Caco-2 (cell line): ENCODE results near the gene PRDM5. TPM values are rescaled to one million over a fixed set of nuclear protein-coding genes. Genes with fewer than 3 reads are reported as not detected.

Source experiments
- BruUV-seq: library from RNA; stranded (reverse); fragments of 400-500 nt; replicated peaks from 2 replicates; lab custom pipeline; 2021; lab: Mats Ljungman, UMichigan
- CTCF ChIA-PET: fragments of 300-600 bp; sonication (Branson Sonifier 250); formaldehyde crosslinking; loops from one replicate; lab custom pipeline; 2022; ENCODE audit warnings: antibody characterized with exemption; lab: Charles Lee
- POLR2A ChIA-PET: fragments of 300-600 bp; sonication (Branson Sonifier 250); formaldehyde crosslinking; loops from one replicate; lab custom pipeline; 2022; ENCODE audit warnings: antibody characterized with exemption; lab: Charles Lee
- DNase-seq, 2 experiments: peaks; one replicate each; pipeline versions ENCODE4 v3.0.0 to v3.0.0-alpha.2; 2020 to 2022
- H3K27me3 ChIP-seq: replicated peaks from 2 replicates; pipeline ENCODE4 v1.6.0; 2011; ENCODE audit warnings: low read length; ENCODE audit not compliant: control insufficient read depth, insufficient read depth
- H3K36me3 ChIP-seq: 2 replicates; pipeline ENCODE4 v1.5.1; 2011; ENCODE audit warnings: low read length; ENCODE audit not compliant: control insufficient read depth, insufficient read depth
- H3K4me1 ChIP-seq: fragments of 250-450 bp; sonication (Bioruptor Pico); 2 replicates; pipeline ENCODE4 v1.5.1; 2020; ENCODE audit warnings: mild to moderate bottlenecking
- H3K4me3 ChIP-seq: 2 replicates; pipeline ENCODE4 v1.5.1; 2011; ENCODE audit warnings: low read depth, mild to moderate bottlenecking, control low read depth, low read length
- H3K9me3 ChIP-seq: fragments of 250-450 bp; sonication (Bioruptor Pico); 2 replicates; pipeline ENCODE4 v1.5.1; 2020; ENCODE audit warnings: mild to moderate bottlenecking, moderate library complexity
- H3K27ac Mint-ChIP-seq: one replicate; pipeline ENCODE4 v1.8.0; 2022; ENCODE audit warnings: mixed read lengths; ENCODE audit not compliant: unreplicated experiment
- H3K27me3 Mint-ChIP-seq: one replicate; pipeline ENCODE4 v1.8.0; 2022; ENCODE audit warnings: mixed read lengths; ENCODE audit not compliant: insufficient read depth, unreplicated experiment
- H3K36me3 Mint-ChIP-seq: one replicate; pipeline ENCODE4 v1.8.0; 2022; ENCODE audit warnings: mild to moderate bottlenecking, mixed read lengths; ENCODE audit not compliant: insufficient read depth, unreplicated experiment
- H3K4me1 Mint-ChIP-seq: one replicate; pipeline ENCODE4 v1.8.0; 2022; ENCODE audit warnings: low read depth, mixed read lengths; ENCODE audit not compliant: unreplicated experiment
- H3K4me3 Mint-ChIP-seq: one replicate; pipeline ENCODE4 v1.8.0; 2022; ENCODE audit warnings: mild to moderate bottlenecking, moderate library complexity, mixed read lengths; ENCODE audit not compliant: unreplicated experiment
- H3K9me3 Mint-ChIP-seq: one replicate; pipeline ENCODE4 v1.8.0; 2022; ENCODE audit warnings: mixed read lengths; ENCODE audit not compliant: unreplicated experiment
- CTCF ChIP-seq, 2 experiments: fragments of 200-600 bp in 1 of 2; IDR thresholded peaks; 1 replicate in 1 of 2; 2 replicates in 1 of 2; pipeline versions ENCODE4 v1.5.1 to v1.8.0; 2011 to 2022; ENCODE audit warnings: antibody characterized with exemption in 1 of 2, control low read depth in 1 of 2, inconsistent platforms in 1 of 2, low read depth in 1 of 2, low read length in 1 of 2, mild to moderate bottlenecking in 1 of 2, moderate library complexity in 1 of 2; ENCODE audit not compliant: insufficient read depth in 1 of 2, severe bottlenecking in 1 of 2, unreplicated experiment in 1 of 2
- intact Hi-C: fragments of 100-400 bp; cut with micrococcal nuclease; formaldehyde crosslinking; loops from one replicate; pipeline ENCODE4 v1.10.0; 2022; ENCODE audit not compliant: unreplicated experiment
- total RNA-seq: library from RNA; stranded (reverse); gene quantifications from 2 replicates; pipeline ENCODE4 v1.2.3, GENCODE V29; 2022

PRDM5 gene
- total RNA-seq, 1 experiment from 2014 or later = 14.3 TPM

GRCh38 chr4:120754590-120754989 lies 167.9 kb downstream of the PRDM5 start:
- Histone ChIP-seq H3K4me1 (peaks cover 13% of the 10 kb centered on the region), H3K27me3 (no peaks in the 10 kb centered on the region), H3K9me3 (0 out of 2 replicates have a peak, but pooled peaks cover 5% of the 10 kb centered on the region), H3K36me3 (no peaks in the 10 kb centered on the region), H3K4me3 (no peak overlapping the region)
- Mint-ChIP-seq H3K4me1 (no peaks in the 10 kb centered on the region), H3K9me3 (peaks cover 10% of the 10 kb centered on the region), H3K36me3 (peaks cover 5% of the 10 kb centered on the region), H3K4me3 (no peak overlapping the region), H3K27ac (no peak overlapping the region), H3K27me3 (no peaks in the 10 kb centered on the region)
- intact Hi-C loops = no loop called here
- BruUV-seq = no TSS peak
- ChIA-PET CTCF (no interaction called here), POLR2A (no interaction called here)
- no peak for TF ChIP-seq CTCF (IDR thresholded peaks at IDR 0.05; ENCODE audit: insufficient read depth in 1 of 2, low read depth in 1 of 2, low read length in 1 of 2, severe bottlenecking in 1 of 2, unreplicated experiment in 1 of 2)
- no peak for DNase-seq

- no TSS peak for BruUV-seq
- Histone ChIP-seq H3K4me1 (peaks cover 13% of the 10 kb centered on the region), H3K4me3 (no peak overlapping the region), H3K27me3 (no peaks in the 10 kb centered on the region), H3K36me3 (no peaks in the 10 kb centered on the region), H3K9me3 (0 out of 2 replicates have a peak, but pooled peaks cover 5% of the 10 kb centered on the region)
- Mint-ChIP-seq H3K4me3 (no peak overlapping the region), H3K9me3 (peaks cover 10% of the 10 kb centered on the region), H3K36me3 (peaks cover 5% of the 10 kb centered on the region), H3K4me1 (no peaks in the 10 kb centered on the region), H3K27me3 (no peaks in the 10 kb centered on the region), H3K27ac (no peak overlapping the region)
- no peak for DNase-seq
- ChIA-PET POLR2A (no interaction called here), CTCF (no interaction called here)
- intact Hi-C loops = no loop called here
- TF ChIP-seq CTCF (IDR thresholded peaks at IDR 0.05; ENCODE audit: insufficient read depth in 1 of 2, low read depth in 1 of 2, low read length in 1 of 2, severe bottlenecking in 1 of 2, unreplicated experiment in 1 of 2) = no peak
These were observed 168.7 kb downstream of the PRDM5 start for GRCh38 chr4:120753854-120754253.

GRCh38 chr4:120750152-120750525 lies 172.4 kb downstream of the PRDM5 start:
- H3K27me3 Mint-ChIP-seq = no peaks in the 10 kb centered on the region
- intact Hi-C loops = no loop called here
- TF ChIP-seq CTCF (IDR thresholded peaks at IDR 0.05; ENCODE audit: insufficient read depth in 1 of 2, low read depth in 1 of 2, low read length in 1 of 2, severe bottlenecking in 1 of 2, unreplicated experiment in 1 of 2) = no peak
- H3K36me3 ChIP-seq = no peaks in the 10 kb centered on the region
- no peak overlapping the region for H3K4me3 Mint-ChIP-seq
- no peak overlapping the region for H3K4me3 ChIP-seq
- CTCF ChIA-PET = no interaction called here
- H3K36me3 Mint-ChIP-seq = peaks cover 5% of the 10 kb centered on the region
- peaks cover 7% of the 10 kb centered on the region for H3K4me1 ChIP-seq
- POLR2A ChIA-PET = no interaction called here
- H3K27me3 ChIP-seq = no peaks in the 10 kb centered on the region
- no peak overlapping the region for H3K27ac Mint-ChIP-seq
- BruUV-seq = no TSS peak
- H3K9me3 Mint-ChIP-seq = peaks cover 10% of the 10 kb centered on the region
- DNase-seq = no peak
- 0 out of 2 replicates have a peak, but pooled peaks cover 5% of the 10 kb centered on the region for H3K9me3 ChIP-seq
- H3K4me1 Mint-ChIP-seq = no peaks in the 10 kb centered on the region
